M059J (cell line): ENCODE results near the gene DEFB113. TPM values are rescaled to one million over a fixed set of nuclear protein-coding genes. Genes with fewer than 3 reads are reported as not detected.

Experiments
- DNase-seq: peaks from one replicate; pipeline ENCODE4 v3.0.0-alpha.2; 2012; ENCODE audit warnings: low read depth
- total RNA-seq: library from RNA; depleted of rRNA; stranded (reverse); fragments of >200 nt; shearing (Covaris generic); gene quantifications from 2 replicates; pipeline ENCODE4 v1.2.3, GENCODE V29; 2014; rRNA removed

Gene DEFB113
- total RNA-seq, 1 experiment from 2014 or later: not detected

DNA sequence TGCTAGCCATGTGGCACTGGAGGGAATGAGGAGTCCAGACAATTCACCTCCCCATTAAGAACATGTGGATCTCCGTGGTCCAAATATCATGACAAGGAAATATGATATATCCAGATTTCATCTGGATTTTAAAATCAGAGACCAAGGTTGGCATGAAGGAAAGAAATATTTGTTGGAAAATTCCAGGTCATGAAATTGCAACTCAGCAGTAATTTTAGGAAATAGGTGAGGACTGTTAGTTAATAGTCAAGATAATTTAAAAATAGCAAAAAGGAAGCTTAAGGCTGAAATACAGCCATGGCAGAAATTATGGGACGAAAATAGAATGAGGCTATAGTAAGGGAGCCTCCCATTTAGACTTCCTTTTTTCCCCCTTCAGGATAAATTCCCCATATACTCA lies 32.4 kb downstream of the DEFB113 start:
- no peak for DNase-seq

DNA sequence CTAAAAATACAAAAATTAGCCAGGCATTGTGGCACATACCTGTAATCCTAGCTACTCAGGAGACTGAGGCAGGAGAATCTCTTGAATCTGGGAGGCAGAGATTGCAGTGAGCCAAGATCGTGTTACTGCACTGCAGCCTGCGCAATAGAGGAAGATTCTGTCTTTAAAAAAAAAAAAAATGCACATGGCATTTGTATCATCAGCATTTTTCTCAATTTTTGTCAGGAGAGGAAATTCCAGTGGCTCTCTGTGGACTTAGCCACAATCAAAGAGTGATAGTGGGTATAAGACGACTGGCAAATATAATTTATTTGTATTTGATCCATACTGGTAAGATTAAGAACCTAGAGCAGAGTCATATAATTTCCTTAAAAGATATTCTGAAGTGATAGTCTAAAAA lies 34.0 kb downstream of the DEFB113 start:
- no peak for DNase-seq

GRCh38 chr6:49934770-49935169 lies 34.7 kb downstream of the DEFB113 start:
- no peak for DNase-seq

GRCh38 chr6:49933526-49933925 lies 35.9 kb downstream of the DEFB113 start:
- no peak for DNase-seq

GRCh38 chr6:49929340-49929739 lies 40.1 kb downstream of the DEFB113 start:
- DNase-seq: no peak

GRCh38 chr6:49923826-49924225 lies 45.6 kb downstream of the DEFB113 start:
- peak; percentile 1 for DNase-seq

DNA sequence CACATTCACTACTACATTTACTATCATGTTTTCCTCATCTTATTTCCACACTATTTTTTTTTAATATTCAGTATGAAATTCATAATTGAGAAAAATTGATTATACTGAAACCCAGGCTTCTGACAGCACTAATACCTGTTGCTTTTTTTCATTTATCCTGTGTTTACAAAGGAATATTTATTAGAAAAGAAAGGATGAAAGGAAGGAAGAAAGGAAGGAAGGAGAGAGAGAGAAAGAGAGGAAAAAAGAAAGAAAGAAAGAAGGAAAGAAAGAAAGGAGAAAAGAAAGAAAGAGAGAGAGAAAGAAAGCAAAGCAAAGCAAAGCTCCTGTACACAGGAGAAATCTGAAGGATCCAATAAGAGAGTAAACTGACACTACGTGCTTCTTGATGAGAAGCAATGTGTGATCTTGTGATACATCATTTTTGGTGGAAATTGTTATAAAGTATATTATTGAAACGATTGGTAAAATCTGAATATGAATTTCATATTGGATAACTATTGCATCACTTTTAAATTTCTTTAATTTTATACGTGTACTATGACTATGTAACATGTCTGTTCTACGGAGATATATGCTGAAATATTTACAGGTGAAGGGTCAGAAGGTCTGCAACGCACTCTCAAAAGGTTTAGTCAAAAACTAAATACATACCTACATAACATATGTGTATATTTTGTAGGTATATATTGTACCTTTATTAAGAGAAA lies 49.3 kb downstream of the DEFB113 start:
- no peak for DNase-seq

DNA sequence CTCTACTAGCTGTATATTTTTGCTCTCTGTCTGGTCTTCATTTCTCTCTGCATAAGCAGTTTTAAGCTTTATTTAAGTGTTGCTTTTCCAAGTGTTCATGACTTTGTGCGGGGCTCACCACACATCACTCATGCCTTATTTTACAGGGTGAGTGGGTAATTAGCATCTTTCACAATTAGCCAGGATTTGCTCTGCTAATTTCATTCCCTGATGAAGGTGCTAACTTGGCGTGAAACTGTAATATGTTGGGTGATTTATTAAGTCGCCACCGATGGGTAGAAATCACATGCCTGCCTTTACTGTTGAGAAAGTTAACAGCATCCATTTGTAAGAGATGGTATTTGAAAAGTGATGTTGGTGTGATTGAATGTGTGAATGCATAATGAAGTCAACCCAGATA lies 50.2 kb downstream of the DEFB113 start:
- DNase-seq: no peak

DNA sequence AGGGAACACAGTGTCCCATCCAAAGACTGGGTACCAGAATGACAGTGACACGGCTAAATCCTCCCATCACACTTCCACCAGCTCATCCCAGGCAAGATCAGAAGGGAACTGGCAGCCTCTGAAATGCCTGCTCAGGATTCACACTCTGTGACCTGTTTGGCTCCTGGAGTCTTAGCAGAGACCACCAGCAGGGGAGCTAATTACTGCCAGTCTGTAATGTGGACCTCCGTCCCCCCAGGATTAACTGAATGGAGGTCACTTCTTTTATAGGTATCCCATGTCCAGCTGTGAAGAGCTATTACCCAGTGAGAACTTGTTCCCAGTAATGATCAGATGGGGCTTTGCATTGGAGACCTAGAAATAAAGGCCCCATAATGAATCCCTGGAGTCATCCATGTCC lies 50.6 kb downstream of the DEFB113 start:
- DNase-seq: no peak

Other genes with a start within 250 kb of the DEFB113 start
- not detected in 2 replicates for gene CRISP3, start 225.2 kb downstream of the DEFB113 start, total RNA-seq
- gene PGK2, start 182.3 kb downstream of the DEFB113 start, total RNA-seq: not detected in 2 replicates
- not detected in 2 replicates for gene CRISP1, start 103.1 kb downstream of the DEFB113 start, total RNA-seq
- not detected in 2 replicates for gene DEFB114, start 5.5 kb downstream of the DEFB113 start, total RNA-seq
- gene DEFB110, start 52.4 kb upstream of the DEFB113 start, total RNA-seq: not detected in 2 replicates
- gene DEFB112, start 80.3 kb upstream of the DEFB113 start, total RNA-seq: not detected in 2 replicates